Right renal cortex interstitium (tissue), 3 donors: Measurements from ENCODE around the gene XIRP1. TPM values are rescaled to one million over a fixed set of nuclear protein-coding genes. Genes with fewer than 3 reads are reported as not detected.

Experiments
- DNase-seq, 3 donors: peaks; one replicate each; pipeline ENCODE4 v3.0.0-alpha.2; 2013; ENCODE audit warnings: low read depth in 3 of 3, low spot score in 2 of 3
- polyA plus RNA-seq, 3 donors: library from polyadenylated mRNA; unstranded; fragments of 120-200 nt; gene quantifications; one replicate each; pipeline ENCODE4 v1.2.1, GENCODE V29; 2013; ENCODE audit not compliant: insufficient read length in 3 of 3

XIRP1 gene
- polyA plus RNA-seq, 3 donors, result 0.12 to 0.47 (median 0.16) TPM

GRCh38 chr3:39188271-39189149 is 3.9 kb downstream of the XIRP1 start:
- DNase-seq, result no peak

- DNase-seq, result no peak
These were observed 4.8 kb downstream of the XIRP1 start for GRCh38 chr3:39187372-39188155.

- DNase-seq, result no peak
These were observed 5.7 kb downstream of the XIRP1 start for GRCh38 chr3:39186692-39187151.

GRCh38 chr3:39185959-39186691 is 6.3 kb downstream of the XIRP1 start:
- no peak for DNase-seq

- no peak for DNase-seq
These were observed 7.0 kb downstream of the XIRP1 start for GRCh38 chr3:39185326-39185958.

GRCh38 chr3:39184968-39185285 is 7.5 kb downstream of the XIRP1 start:
- DNase-seq, result no peak

GRCh38 chr3:39184081-39184967 is 8.1 kb downstream of the XIRP1 start:
- no peak for DNase-seq

GRCh38 chr3:39183211-39184080 is 8.9 kb downstream of the XIRP1 start:
- no peak for DNase-seq

GRCh38 chr3:39181408-39182335 is 10.7 kb downstream of the XIRP1 start:
- DNase-seq, result no peak

GRCh38 chr3:39180546-39181346 is 11.6 kb downstream of the XIRP1 start:
- peak in 1 of 3 donors; percentile 72 for DNase-seq

GRCh38 chr3:39180183-39180545 is 12.2 kb downstream of the XIRP1 start:
- no peak for DNase-seq

- no peak for DNase-seq
These were observed 13.8 kb downstream of the XIRP1 start for GRCh38 chr3:39178553-39178952.

GRCh38 chr3:39177708-39178332 is 14.6 kb downstream of the XIRP1 start:
- DNase-seq, result peak in 2 of 3 donors; percentile 84 to 86

- no peak for DNase-seq
These were observed 16.2 kb downstream of the XIRP1 start for GRCh38 chr3:39176025-39176714.

GRCh38 chr3:39173318-39174125 is 18.9 kb downstream of the XIRP1 start:
- DNase-seq, result no peak
